A673 (cell line): ENCODE data around the gene ROGDI.

Experiments used
- EZH2 ChIP-seq: fragments of 200-600 bp; sonication (generic); IDR thresholded peaks from 2 replicates; pipeline ENCODE4 v1.6.1; 2017; ENCODE audit warnings: borderline replicate concordance, low read depth, mild to moderate bottlenecking, mixed read lengths, antibody characterized with exemption, low read length; ENCODE audit not compliant: poor library complexity, severe bottlenecking
- TF ChIP-seq, protein P1 (sequence below): fragments of 300-800, 200-600 bp; sonication (generic); conservative IDR thresholded peaks from 2 replicates; pipeline ENCODE4 v1.5.1; 2017; ENCODE audit warnings: low read depth, mild to moderate bottlenecking, antibody characterized with exemption, low read length, moderate library complexity, mixed read lengths

DNA sequence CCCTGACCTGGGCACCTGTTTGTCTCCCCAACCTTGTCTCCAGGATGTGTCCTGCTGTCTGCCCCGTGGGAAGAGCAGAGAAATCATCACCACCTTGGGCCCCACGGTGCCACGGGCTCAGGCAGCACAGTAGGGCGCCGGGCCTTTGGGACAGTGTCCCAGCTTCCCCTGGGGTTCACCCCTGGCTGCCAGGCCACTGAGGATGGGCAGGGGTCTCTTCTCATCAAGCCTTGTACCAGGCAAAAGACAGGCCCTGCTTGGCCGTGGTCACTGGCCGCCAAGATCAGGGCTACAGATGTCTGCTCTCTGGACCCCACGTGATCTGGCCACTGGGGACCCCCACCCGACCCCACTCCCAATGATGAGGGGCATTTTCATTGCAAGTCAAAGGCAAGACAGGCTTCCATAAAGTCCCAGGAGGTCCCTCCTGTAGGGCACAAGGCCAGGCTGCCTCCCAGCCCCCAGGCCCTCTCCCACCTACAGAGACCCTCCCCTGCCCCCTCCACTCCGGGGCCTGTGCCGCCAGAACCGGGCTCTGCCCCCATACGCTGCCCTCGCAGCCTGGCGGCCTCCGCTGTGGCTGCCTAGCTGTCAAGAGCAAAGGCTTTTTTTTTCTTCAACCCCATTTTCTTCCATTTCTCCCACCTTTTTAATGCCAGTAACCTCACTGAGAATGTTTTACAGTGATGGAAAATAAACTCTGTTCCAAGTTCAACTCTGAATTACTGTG lies 53.6 kb downstream of the ROGDI start:
- TF ChIP-seq, protein P1, sequence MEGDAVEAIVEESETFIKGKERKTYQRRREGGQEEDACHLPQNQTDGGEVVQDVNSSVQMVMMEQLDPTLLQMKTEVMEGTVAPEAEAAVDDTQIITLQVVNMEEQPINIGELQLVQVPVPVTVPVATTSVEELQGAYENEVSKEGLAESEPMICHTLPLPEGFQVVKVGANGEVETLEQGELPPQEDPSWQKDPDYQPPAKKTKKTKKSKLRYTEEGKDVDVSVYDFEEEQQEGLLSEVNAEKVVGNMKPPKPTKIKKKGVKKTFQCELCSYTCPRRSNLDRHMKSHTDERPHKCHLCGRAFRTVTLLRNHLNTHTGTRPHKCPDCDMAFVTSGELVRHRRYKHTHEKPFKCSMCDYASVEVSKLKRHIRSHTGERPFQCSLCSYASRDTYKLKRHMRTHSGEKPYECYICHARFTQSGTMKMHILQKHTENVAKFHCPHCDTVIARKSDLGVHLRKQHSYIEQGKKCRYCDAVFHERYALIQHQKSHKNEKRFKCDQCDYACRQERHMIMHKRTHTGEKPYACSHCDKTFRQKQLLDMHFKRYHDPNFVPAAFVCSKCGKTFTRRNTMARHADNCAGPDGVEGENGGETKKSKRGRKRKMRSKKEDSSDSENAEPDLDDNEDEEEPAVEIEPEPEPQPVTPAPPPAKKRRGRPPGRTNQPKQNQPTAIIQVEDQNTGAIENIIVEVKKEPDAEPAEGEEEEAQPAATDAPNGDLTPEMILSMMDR = no peak
- TF ChIP-seq EZH2 = no peak
